ENCODE measurements around the gene LMF1. TPM values are rescaled to one million over a fixed set of nuclear protein-coding genes. Genes with fewer than 3 reads are reported as not detected.
A peak's percentile ranks its signal among the peaks of the same experiment; 100 is the strongest.
"Not testable (repeated sequence)": the region's sequence is repeated elsewhere in the genome, so short reads cannot be mapped to it uniquely, and the experiment has no call there.

Gene LMF1
- total RNA-seq, 1 donor from 2014 or later, result 40.6 TPM

DNA sequence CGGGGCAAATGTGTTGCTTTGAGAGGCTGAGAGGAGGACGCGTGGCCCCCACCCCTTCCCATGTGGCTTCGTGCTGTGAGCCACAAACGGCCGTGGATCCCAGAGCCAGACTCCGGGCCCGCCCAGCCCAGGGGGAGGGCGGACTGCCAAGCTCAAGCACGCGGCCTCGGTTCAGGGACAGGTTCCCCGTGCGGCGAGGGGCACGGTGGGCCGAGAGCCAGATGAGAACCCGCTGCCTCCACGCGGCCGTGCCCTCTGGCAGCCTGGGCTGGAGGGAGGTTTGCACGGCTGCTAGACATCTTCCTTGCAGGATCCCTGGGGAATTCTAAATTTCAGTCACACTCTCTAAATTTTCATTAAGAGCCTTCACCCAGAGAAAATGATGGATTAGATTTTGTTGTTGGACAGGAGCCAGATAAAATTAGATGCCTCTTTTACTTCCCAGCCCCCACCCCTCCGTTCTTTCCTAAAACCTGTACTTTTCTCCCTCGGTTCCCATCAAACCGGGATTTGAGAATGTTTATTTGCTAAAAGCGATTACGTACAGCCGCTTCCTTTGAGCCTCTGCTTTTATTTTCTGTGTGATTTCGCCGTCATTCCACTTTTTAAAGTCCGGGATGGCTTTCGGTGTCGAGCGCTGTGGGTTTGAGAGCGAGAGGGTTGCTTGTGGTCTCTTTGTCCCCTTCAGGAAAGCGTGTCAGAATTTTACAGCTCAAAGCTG lies 145.3 kb downstream of the LMF1 start:
- DNase-seq, result peak; percentile 83

DNA sequence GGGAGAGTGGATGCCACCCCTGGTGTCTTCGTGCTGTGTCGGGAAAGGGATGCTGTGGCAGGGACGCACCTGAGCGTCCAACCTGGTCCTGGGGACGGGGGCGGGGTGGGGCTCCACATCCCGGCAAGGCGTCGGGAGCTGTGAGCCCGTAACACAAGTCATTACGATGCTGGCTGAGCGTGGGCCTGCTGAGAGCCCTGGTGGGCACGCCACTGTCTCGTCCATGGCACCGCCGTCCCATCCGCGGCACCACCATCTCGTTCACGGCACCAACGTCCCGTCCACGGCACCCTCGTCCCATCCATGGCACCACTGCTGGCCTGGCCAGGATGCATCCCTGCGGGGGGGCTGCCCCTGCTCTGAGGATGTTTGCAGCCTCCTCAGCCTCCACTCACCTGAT lies 146.2 kb downstream of the LMF1 start:
- no peak for DNase-seq

DNA sequence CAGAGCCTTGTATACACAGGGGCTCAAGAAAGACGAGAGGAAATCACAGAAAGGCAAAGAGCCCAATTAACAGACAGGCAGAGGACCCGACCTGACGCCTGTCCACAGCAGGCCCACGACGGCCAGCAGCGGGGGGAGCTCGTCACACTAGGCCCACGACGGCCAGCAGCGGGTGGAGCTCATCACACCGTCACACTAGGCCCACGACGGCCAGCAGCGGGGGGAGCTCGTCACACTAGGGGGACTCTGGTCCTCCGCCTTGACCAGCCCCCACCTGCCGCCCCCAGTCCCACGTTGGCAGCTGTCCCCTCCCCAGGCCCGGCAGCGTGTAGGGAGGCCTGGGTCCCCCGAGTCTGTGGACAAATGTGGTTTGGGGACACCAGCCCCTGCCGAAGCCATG lies 146.6 kb downstream of the LMF1 start:
- no peak for DNase-seq

DNA sequence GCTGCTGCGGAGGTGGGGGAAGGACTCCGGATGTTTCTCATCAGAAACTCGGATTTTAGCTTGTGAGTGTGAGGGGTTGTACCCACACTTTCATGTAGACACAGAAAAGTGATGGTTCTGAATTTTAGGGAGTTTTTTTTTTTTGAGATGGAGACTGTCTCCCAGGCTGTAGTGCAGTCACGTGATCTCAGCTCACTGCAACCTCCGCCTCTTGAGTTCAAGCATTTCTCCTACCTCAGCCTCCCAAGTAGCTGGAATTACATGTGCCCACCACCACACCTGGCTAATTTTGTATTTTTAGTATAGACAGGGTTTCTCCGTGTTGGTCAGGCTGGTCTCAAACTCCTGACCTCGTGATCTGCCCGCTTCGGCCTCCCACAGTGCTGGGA lies 147.9 kb downstream of the LMF1 start:
- no peak for DNase-seq

DNA sequence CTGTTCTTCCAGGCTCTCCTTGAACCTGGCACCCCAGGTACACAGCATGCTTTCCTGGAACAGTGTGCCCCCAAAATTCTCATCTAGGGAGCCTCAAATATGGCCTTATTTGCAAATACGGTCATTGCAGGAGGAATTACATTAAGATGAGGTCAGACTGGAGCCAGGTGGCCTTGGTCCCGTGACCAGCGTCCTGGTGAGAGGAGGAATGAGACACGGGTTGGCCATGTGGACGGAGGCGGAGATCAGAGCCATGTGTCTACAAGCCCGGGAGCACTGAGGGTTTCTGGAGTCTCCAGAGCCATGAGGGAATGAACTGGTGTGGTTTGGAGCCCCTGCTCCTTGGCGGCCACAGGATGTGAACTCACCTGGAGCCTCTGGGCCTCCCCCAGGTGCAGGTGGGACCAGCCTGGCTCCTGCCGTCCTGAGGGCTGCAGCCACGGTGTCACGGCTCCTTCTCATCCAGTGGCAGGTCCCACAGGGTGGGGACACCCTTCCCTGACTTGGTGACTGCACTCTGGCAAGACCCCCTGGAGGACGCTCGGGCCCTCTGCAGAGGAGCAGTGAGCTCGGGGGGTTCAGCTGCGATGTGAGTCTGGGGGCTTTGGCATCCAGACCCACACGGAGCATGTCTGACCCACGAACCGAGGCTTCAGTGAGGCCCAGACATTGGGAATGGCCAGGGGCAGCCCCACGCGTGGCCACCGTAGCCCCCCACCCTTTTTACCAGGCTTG lies 148.4 kb downstream of the LMF1 start:
- DNase-seq, result no peak

DNA sequence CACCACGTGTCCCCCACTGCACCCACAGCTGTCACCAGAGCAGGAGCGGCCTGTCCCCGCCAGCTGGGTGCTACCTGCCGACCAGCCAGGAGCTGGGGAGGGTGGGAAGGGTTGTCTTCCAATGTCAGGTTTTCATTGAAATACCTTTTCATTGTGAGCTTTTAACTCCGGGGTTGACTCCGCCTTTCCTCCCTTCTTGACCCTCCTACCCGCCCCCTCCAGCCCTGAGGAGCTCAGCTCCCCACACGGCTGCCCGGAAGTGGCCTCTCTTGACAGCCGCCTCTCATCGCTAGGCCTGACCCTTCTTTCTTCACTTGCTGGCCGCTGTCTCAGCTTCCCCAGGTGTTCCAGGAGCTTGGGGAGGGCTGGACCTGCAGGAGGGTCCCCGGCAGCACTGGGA lies 149.0 kb downstream of the LMF1 start:
- no peak for DNase-seq

DNA sequence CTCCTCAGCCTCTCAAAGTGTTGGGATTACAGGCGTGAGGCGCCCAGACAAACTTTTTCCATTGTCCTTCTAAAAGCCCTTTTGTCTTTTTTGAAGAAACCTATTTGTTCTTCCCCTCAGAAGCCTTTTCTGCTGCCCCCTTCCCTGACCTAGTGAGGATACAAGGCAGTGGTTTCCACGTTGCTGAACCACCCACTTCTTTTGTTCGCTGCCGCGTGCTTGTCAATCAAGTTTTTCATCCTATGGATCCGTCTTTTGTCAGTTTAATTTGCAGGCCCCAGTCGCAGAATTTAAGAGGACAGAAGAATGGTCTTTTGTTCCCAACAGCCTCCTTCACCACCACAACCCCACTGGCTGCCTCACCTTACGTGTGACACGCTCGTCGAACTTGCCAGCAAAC lies 150.0 kb downstream of the LMF1 start:
- no peak for DNase-seq

DNA sequence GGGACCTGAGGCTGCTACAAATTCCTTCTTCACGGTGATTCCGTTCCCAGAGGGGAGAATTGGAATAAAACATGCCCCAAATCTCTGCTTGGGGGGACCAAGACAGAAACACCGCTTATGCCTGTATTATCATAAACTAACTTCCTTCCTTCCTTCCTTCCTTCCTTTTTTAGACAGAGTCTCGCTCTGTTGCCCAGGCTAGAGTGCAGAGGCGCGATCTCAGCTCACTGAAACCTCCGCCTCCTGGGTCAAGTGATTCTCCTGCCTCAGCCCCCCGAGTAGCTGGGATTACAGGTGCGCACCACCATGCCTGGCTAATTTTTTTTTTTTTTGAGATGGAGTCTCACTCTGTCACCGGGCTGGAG lies 150.8 kb downstream of the LMF1 start:
- DNase-seq, result not testable (repeated sequence)

DNA sequence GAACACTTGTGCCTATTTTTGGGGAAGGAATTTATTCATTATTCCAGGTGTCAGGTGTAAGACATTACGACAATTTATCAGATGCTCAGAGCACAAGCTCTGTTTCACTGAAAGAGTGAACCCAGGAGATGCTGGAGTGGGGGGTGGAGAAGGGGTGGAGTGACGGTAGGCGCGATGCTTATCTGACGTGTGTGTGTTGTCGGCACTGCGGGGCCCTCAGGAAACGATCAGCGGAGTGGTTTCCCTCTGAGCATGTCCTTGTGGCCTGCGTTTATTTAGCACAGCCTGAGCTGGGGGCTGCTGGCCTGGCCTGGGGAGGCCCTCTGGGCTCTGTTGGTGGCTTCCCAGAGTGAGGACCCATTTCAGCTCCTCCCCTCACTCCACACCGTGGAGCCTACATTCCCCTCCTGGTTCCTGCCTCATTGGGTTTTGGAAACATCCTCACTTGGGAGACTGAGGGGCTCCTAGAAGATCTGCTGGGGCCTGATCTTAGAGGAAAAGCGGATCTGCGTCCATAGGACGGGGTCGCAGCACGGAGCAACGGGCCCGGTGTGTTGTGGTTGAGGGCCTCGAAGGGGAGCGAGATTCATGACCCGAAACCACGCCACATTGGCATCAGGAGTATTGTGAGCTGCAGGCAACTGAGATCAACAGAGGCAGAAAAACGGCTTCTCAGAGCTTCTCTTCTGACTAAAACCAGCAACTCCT lies 151.3 kb downstream of the LMF1 start:
- DNase-seq, result no peak

DNA sequence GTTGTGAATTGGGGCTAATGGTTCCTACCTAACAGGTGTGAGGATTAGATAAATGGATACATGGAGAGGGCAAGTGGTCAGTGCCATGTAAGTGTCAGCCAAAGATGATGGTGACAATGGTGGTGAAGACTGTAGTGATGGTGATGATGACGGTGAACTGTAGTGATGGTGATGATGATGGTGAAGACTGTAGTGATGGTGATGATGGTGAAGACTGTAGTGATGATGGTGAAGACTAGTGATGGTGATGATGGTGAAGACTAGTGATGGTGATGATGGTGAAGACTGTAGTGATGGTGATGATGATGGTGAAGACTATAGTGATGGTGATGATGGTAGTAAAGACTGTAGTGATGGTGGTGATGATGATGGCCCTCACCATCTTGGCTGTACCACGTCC lies 152.2 kb downstream of the LMF1 start:
- DNase-seq, result no peak

DNA sequence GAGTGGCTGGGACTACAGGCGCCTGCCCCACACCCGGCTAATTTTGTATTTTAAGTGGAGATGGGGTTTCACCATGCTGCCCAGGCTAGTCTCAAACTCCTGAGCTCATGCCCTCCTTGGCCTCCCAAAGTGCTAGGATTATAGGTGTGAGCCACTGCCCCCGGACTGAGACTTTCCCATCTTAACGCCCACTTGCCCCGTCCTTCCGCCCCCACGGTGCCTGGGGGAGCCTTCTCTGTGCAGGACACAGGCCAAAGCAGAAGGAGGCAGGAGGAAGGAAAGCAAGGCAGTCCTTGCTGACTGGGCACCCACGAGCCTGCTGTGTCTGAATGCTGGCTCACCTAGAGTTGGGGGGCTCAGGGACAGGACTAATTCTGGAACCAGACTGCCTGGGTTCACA lies 152.7 kb downstream of the LMF1 start:
- DNase-seq, result no peak

DNA sequence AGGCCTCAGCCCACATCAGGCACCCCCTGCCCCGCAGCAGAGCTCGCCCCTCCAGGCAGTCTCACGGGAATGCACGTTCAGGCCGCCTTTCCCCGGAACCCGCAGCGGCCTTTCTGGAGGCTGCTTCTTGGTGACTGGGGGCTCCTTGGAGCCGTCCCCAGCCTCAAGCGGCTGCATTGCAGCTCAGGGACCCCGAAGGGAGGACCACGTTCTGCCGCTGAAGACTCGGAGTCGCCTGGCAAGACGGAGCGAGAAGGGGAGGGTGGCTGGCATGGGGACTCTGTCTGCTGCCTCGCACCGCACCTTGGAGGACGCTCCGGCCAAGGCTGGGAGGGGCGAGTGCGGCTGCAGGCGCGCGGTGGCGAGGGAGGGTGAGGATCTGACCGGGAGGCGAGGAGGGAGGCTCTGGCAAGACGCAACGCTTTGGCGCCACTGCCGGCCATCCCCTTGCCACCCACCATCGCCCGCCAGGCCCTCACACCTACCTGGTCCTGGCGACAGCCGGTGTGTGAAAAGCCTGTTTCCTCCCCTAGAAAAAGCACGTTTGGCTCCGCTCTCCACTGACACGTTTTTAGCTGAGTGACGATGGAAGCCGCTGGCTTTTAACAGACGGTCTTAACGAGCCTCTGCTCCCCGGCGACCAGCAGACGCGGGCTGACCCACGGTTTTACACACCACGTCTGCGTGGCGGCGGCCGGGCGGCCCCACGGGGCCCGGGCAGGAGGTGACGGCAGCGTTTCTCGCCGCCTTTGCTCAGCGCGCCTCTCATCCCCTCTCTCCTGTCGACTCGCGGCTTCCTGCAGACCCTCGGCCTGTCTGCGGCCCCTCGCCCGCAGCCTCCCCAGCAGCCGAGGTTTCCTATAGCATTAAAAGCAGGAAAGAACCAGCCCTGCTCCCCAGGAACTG lies 153.5 kb downstream of the LMF1 start:
- DNase-seq, result peak; percentile 33

DNA sequence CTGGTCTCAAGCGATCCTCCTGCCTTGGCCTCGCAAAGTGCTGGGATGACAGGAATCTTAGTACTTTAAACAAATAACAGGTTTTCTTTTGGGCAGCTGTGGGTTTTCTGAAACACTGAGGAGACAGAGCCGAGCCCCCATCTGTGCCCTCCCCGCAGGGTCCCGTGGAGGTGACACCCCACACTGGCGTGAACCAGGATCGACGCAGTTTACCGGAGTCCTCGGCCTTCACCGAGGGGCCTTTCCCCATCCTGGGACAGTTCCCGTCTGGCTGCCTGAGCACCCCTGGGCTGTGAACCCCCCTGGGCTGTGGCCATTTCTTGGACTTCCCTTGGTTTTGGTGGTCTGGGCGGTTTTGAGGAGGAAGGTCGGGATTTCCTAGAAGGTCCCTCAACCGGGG lies 154.9 kb downstream of the LMF1 start:
- DNase-seq, result no peak

DNA sequence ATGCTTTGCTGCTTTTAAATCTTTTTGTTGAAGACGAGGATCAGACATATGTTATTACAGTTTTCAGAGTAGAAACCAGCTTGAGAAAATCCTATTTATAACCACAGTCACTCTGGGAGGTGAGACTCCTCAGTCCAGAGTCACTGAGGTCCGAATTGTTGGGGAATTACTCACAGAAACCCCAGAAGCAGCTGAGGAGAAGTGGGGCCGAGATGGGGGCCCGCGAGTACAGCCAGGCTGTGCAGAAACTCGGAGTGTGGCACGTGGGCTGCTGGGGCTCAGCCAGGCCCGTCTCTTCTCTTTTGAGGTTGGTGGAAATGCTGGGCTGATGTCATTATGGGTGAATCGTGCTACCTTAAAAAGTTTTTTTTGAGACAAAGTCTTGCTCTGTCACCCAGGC lies 155.8 kb downstream of the LMF1 start:
- no peak for DNase-seq

DNA sequence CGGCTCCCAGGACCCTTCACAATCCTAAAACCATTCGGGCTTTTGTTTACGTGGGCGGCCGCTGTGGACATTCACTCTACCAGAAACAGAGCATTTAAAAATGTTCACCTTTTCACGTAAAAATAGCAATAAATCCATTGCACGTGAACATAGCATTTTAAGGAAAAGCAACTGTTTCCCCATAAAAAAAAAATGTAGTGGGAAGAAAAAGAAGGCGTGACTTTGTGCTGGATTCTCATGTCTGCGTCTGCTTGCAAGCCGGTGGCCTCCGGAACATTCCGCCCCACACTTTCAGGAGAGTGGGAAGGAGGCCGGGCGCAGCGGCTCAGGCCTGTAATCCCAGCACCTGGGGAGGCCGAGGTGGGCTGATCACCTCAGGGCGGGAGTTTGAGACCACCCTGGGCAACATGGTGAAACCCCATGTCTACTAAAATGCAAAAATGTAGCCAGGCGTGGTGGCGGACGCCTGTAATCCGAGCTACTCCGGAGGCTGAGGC lies 156.8 kb downstream of the LMF1 start:
- no peak for DNase-seq

DNA sequence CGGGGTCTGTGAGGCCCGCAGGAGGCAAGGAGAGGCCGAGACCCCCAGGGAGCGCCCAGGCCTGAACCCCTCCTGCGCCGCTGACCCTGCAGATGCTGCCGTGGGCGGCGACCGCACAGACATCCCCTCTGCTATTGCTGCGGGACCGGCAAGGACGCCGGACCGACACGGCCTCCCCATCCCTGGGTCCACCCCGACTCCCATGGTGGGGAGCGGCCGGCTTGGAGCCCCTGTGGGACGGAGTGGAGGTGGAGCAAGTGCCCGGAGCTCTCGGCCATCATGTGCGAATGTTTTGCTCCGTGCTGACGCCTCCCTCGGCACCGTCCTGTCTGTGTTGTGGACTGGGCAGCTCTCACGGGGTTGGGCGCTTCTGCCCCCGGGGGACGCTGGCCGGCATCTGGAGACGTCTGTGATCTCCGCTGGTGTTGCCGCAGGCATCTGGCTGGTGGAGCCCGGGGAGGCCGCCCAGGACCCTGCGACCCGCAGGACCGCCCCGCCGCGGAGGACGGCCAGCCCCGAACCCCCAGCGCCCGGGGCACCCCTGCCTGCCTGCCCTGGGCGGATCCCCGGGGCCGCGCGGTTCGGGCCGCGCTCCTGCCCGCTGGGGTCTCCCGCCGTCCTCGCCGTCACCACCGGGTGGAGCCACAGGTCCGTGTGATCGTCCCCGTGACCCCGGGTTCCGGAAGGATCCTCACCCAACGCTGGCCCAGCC lies 157.4 kb downstream of the LMF1 start:
- DNase-seq, result peak; percentile 75

DNA sequence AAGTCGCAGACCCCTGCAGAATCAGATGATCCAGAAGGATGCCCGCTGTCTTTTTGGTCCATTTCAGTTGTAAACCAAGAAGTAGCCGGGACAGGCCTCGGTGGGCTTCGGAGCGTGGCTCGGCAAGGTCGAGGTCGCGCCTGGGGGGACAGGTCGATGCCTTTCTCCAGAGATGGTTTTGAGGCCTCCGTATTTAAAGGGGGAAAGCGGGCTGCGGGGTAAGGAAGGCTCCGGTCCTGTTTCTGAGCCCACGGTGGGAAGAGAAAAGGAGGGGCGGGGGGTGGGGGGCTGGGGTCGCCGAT lies 162.7 kb downstream of the LMF1 start:
- no peak for DNase-seq

DNA sequence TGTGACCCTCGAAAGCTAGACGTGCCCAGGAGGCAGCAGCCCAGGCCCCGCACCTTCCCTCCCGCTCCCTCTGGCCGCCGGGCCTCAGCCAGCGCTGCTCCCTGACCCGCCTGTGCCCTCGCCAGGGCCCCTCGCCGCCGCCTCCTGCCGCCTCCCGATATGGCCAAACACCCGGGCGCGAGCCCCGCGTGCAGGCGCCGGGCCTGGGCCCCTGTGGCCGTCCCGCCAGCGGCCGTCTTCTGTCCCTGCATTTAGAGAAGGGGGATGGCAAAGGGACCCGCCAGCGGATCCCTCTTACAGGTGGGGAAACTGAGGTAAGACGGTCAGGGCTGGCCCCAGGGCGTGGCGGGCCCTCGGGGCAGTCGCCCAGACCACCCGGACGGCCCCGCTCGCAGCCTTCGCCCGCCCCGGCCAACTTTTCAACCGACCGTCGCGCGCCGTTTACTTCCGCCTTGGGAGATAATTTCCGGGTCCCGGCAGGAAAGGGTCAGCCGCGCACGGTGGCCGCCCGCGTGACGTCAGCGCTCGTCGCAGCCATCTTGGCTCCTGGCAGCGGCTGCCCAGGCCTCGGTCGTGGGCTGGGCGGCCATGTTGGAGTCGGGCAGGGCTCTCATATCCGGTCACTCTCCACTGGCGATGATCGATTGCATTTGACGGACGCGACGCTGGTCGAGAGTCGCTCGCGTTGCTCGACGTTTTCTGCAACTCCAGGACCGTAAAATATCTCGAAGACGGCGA lies 163.3 kb downstream of the LMF1 start:
- peak; percentile 94 for DNase-seq

DNA sequence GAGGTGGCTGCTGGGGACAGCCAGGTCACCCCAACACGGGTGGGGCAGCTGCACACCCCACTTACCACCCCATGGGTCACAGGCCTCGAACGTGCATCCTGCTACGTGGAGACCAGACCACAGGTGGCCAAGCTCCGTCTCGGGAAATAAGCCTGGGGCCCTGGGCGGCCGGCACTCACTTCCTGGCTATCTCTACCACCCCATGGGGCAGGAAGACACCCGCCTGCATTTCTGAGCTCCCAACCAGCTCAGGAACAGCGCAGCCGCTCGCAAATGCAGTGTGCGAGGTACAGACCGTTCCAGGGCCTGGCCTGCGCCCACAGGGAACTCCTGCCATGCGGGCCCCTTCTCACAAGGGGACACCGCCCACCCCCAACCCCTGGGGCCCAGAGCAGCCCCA lies 165.3 kb downstream of the LMF1 start:
- DNase-seq, result no peak

DNA sequence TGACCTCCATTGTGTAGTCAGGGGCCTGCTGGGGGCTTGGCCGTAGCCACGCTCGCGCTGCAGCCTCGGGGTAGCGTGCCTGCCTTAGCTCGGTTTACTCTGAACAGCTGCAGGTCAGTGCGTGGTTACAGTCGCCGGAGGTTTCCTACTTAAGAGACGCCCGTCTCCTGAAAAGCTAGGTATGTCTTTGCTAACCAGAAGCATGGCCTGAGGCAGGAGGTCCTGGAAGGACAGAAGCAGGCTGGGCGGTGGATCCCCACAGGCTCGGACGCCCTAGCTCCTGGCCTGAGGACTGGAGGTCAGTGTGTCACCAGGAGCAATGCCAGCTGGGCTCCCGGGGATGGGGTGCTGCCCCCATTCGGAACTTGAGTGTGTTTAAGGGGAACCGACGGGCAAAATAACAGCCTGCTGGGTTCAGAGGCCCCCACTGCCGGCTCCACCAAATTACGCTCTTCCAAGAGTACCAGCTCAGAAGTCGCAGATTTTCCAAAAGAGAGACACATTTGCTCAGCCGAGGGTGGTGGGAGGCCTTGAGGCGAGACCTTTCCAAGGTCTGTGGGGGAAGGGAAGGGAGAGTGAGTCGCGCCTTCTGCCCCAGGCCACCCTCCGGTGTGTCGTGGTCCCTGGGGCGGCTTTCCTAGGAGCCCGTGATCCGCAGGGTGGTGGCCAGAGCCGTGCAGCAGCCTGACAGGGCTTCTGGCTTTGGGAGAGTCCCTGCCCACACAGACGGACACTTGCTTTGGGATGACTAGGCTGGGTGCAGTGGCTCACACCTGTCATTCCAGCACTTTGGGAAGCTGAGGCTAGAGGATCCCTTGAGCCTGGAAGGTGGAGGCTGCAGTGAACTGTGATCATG lies 166.4 kb downstream of the LMF1 start:
- no peak for DNase-seq
